HCT116 (cell line): ENCODE data around the gene MMS22L. TPM values are rescaled to one million over a fixed set of nuclear protein-coding genes. Genes with fewer than 3 reads are reported as not detected.

Experiments used
- ATAC-seq: fragments of 200-7000 bp; cut with Tn5 transposase; 2 replicates; pipeline ENCODE4 v1.9.1; 2020; ENCODE audit warnings: mild to moderate bottlenecking, moderate library complexity
- BruUV-seq: library from RNA; stranded (reverse); fragments of 400-500 nt; replicated peaks from 2 replicates; lab custom pipeline; 2021; lab: Mats Ljungman, UMichigan
- CTCF ChIA-PET: fragments of 300-600 bp; sonication (Branson Sonifier 250); formaldehyde crosslinking; loops from one replicate; lab custom pipeline; 2021; ENCODE audit warnings: antibody characterized with exemption; lab: Charles Lee
- POLR2A ChIA-PET: fragments of 300-600, 350-600 bp; sonication (Branson Sonifier 250); formaldehyde crosslinking; loops from one replicate; lab custom pipeline; 2021; ENCODE audit warnings: antibody characterized with exemption; lab: Charles Lee
- RAD21 ChIA-PET, 2 experiments: fragments of 300-600 bp; sonication (Branson Sonifier 250); formaldehyde crosslinking; loops; one replicate each; lab custom pipeline; 2023; ENCODE audit warnings: low total read pairs in 2 of 2; ENCODE audit not compliant: uncharacterized antibody in 2 of 2, unreplicated experiment in 2 of 2, low non-redundant PET in 1 of 2; lab: Charles Lee
- DNase-seq: peaks from one replicate; pipeline ENCODE4 v3.0.0-alpha.2; 2010; ENCODE audit warnings: low read depth, low spot score
- H2AFZ ChIP-seq: fragments of 200-600 bp; shearing (Covaris generic), sonication (generic); 2 replicates; pipeline ENCODE4 v1.6.1; 2017; ENCODE audit warnings: low read depth, mixed run types, mixed read lengths, antibody characterized with exemption, low read length; ENCODE audit not compliant: poor library complexity, severe bottlenecking
- H3K27ac ChIP-seq: 2 replicates; pipeline ENCODE4 v1.5.1; 2012; ENCODE audit warnings: low read depth, low read length
- H3K27me3 ChIP-seq: fragments of 200-600 bp; sonication (generic); 2 replicates; pipeline ENCODE4 v1.6.1; 2016; ENCODE audit warnings: mixed run types, low read length, mixed read lengths; ENCODE audit not compliant: insufficient read depth
- H3K36me3 ChIP-seq, 2 experiments: fragments of 200-500 bp in 1 of 2; fragments of 200-600 bp in 1 of 2; sonication (Bioruptor generic) in 1 of 2; sonication (generic) in 1 of 2; 2 replicates each; pipeline versions ENCODE4 v1.5.1 to v1.6.1; 2014 to 2016; ENCODE audit warnings: low read length in 2 of 2, inconsistent platforms in 1 of 2, mixed read lengths in 1 of 2, mixed run types in 1 of 2; ENCODE audit not compliant: insufficient read depth in 2 of 2, control insufficient read depth in 1 of 2
- H3K4me1 ChIP-seq, 2 experiments: fragments of 200-600 bp in 1 of 2; sonication (generic) in 1 of 2; 2 replicates each; pipeline versions ENCODE4 v1.5.1 to v1.6.1; 2012 to 2017; ENCODE audit warnings: low read length in 2 of 2, inconsistent platforms in 1 of 2, mild to moderate bottlenecking in 1 of 2, mixed read lengths in 1 of 2, mixed run types in 1 of 2, moderate library complexity in 1 of 2; ENCODE audit not compliant: insufficient read depth in 2 of 2, control insufficient read depth in 1 of 2
- H3K4me2 ChIP-seq: fragments of 200-600 bp; sonication (generic); 2 replicates; pipeline ENCODE4 v1.6.1; 2017; ENCODE audit warnings: mixed run types, low read length, mixed read lengths
- H3K4me3 ChIP-seq, 2 experiments: fragments of 200-600 bp in 1 of 2; sonication (generic) in 1 of 2; replicated peaks in 1 of 2; 2 replicates each; pipeline ENCODE4 v1.5.1; 2011 to 2016; ENCODE audit warnings: low read length in 2 of 2, control low read depth in 1 of 2, low read depth in 1 of 2, mild to moderate bottlenecking in 1 of 2, mixed read lengths in 1 of 2, mixed run types in 1 of 2
- H3K79me2 ChIP-seq: fragments of 200-600 bp; sonication (generic); 2 replicates; pipeline ENCODE4 v1.6.1; 2017; ENCODE audit warnings: mild to moderate bottlenecking, mixed run types, low read length, moderate library complexity, mixed read lengths; ENCODE audit not compliant: insufficient read depth
- H3K9ac ChIP-seq: fragments of 200-600 bp; sonication (generic); 2 replicates; pipeline ENCODE4 v1.6.1; 2016; ENCODE audit warnings: low read length, mixed read lengths
- H3K9me2 ChIP-seq: fragments of 200-600 bp; sonication (generic), shearing (Covaris generic); 2 replicates; pipeline ENCODE4 v1.6.1; 2017; ENCODE audit warnings: mixed run types, mild to moderate bottlenecking, moderate library complexity; ENCODE audit not compliant: insufficient read depth
- H3K9me3 ChIP-seq, 2 experiments: fragments of 200-500 bp in 1 of 2; fragments of 200-600 bp in 1 of 2; sonication (Bioruptor generic) in 1 of 2; sonication (generic) in 1 of 2; 2 replicates each; pipeline ENCODE4 v1.6.1; 2014 to 2017; ENCODE audit warnings: low read length in 2 of 2, mixed read lengths in 2 of 2, inconsistent platforms in 1 of 2, low read depth in 1 of 2, mild to moderate bottlenecking in 1 of 2, mixed run types in 1 of 2, moderate library complexity in 1 of 2; ENCODE audit not compliant: control insufficient read depth in 1 of 2, insufficient read depth in 1 of 2
- H4K20me1 ChIP-seq: fragments of 200-600 bp; sonication (generic), shearing (Covaris generic); 2 replicates; pipeline ENCODE4 v1.6.1; 2017; ENCODE audit warnings: mixed run types, mild to moderate bottlenecking, moderate library complexity; ENCODE audit not compliant: insufficient read depth
- CBX3 ChIP-seq: IDR thresholded peaks from 2 replicates; pipeline ENCODE4 v1.6.1; 2012; ENCODE audit warnings: low read depth
- CEBPB ChIP-seq: IDR thresholded peaks from 2 replicates; pipeline ENCODE4 v1.6.1; 2012; ENCODE audit warnings: low read depth
- CTCF ChIP-seq, 3 experiments: fragments of 200-600 bp in 1 of 3; sonication (generic) in 1 of 3; IDR thresholded peaks in 2 of 3; conservative IDR thresholded peaks in 1 of 3; 2 replicates each; pipeline ENCODE4 v1.5.1; 2012 to 2017; ENCODE audit warnings: low read depth in 2 of 3, low read length in 2 of 3, antibody characterized with exemption in 1 of 3, borderline replicate concordance in 1 of 3, control low read depth in 1 of 3, mild to moderate bottlenecking in 1 of 3, mixed read lengths in 1 of 3, mixed run types in 1 of 3, moderate library complexity in 1 of 3; ENCODE audit not compliant: insufficient read depth in 1 of 3
- EZH2 ChIP-seq: fragments of 200-600 bp; sonication (generic); IDR thresholded peaks from 2 replicates; pipeline ENCODE4 v1.6.1; 2017; ENCODE audit warnings: antibody characterized with exemption, mixed run types
- POLR2AphosphoS5 ChIP-seq: IDR thresholded peaks from 2 replicates; pipeline ENCODE4 v1.6.1; 2011; ENCODE audit warnings: mild to moderate bottlenecking, low read depth, low read length, moderate library complexity
- SIN3A ChIP-seq: IDR thresholded peaks from 2 replicates; pipeline ENCODE4 v1.6.1; 2012; ENCODE audit warnings: low read depth
- SP1 ChIP-seq: IDR thresholded peaks from 2 replicates; pipeline ENCODE4 v1.6.1; 2012; ENCODE audit warnings: low read depth
- SRF ChIP-seq: IDR thresholded peaks from 2 replicates; pipeline ENCODE4 v1.6.1; 2012; ENCODE audit warnings: low read depth
- intact Hi-C: fragments of 100-400 bp; cut with micrococcal nuclease; formaldehyde crosslinking; loops from 2 replicates; pipeline ENCODE4 v1.10.0; 2022
- total RNA-seq: library from RNA; stranded (reverse); gene quantifications from one replicate; pipeline ENCODE4 v1.2.1, GENCODE V29; 2021; ENCODE audit not compliant: unreplicated experiment

Gene MMS22L
- total RNA-seq, 1 experiment from 2014 or later: 44.1 TPM

GRCh38 chr6:97305414-97306066 lies 22.5 kb upstream of the MMS22L start:
- Histone ChIP-seq H4K20me1 (no peaks in the 10 kb centered on the region), H3K9me2 (no peaks in the 10 kb centered on the region), H2AFZ (no peak overlapping the region), H3K27me3 (no peaks in the 10 kb centered on the region), H3K9ac (no peak overlapping the region), H3K4me2 (no peak overlapping the region), H3K36me3 (no peaks in the 10 kb centered on the region), H3K79me2 (no peaks in the 10 kb centered on the region), H3K4me3 (no peak overlapping the region), H3K27ac (no peak overlapping the region), H3K9me3 (no peaks in the 10 kb centered on the region), H3K4me1 (no peaks in the 10 kb centered on the region)
- ChIA-PET POLR2A (no interaction called here), RAD21 (no interaction called here), CTCF (no interaction called here)
- intact Hi-C loops: no loop called here
- ATAC-seq (no peak), DNase-seq (no peak)
- no peak for TF ChIP-seq SIN3A
- TF ChIP-seq CTCF (IDR thresholded peaks at IDR 0.05 in 2 of 3, conservative IDR thresholded peaks at IDR 0.05 in 1 of 3; ENCODE audit: borderline replicate concordance in 1 of 3, insufficient read depth in 1 of 3, low read depth in 2 of 3, low read length in 2 of 3): no peak
- no peak for TF ChIP-seq EZH2
- TF ChIP-seq CBX3: no peak
- no peak for TF ChIP-seq SRF
- TF ChIP-seq CEBPB: no peak
- BruUV-seq: no TSS peak

- RAD21 ChIA-PET: no interaction called here
- ATAC-seq (no peak), DNase-seq (no peak)
- Histone ChIP-seq H3K27ac (no peak overlapping the region), H3K36me3 (no peaks in the 10 kb centered on the region), H3K79me2 (no peaks in the 10 kb centered on the region), H3K4me3 (no peak overlapping the region), H2AFZ (no peak overlapping the region), H3K9me2 (no peaks in the 10 kb centered on the region), H3K4me2 (no peak overlapping the region), H3K9me3 (no peaks in the 10 kb centered on the region), H4K20me1 (no peaks in the 10 kb centered on the region), H3K9ac (no peak overlapping the region), H3K27me3 (no peaks in the 10 kb centered on the region), H3K4me1 (no peaks in the 10 kb centered on the region)
- no TSS peak for BruUV-seq
- POLR2A ChIA-PET: no interaction called here
- intact Hi-C loops: no loop called here
- CTCF ChIA-PET: no interaction called here
- TF ChIP-seq CTCF (IDR thresholded peaks at IDR 0.05 in 2 of 3, conservative IDR thresholded peaks at IDR 0.05 in 1 of 3; ENCODE audit: borderline replicate concordance in 1 of 3, insufficient read depth in 1 of 3, low read depth in 2 of 3, low read length in 2 of 3) (no peak), SP1 (no peak), SIN3A (no peak), POLR2AphosphoS5 (no peak)
Measured at GRCh38 chr6:97304701-97305100, 21.7 kb upstream of the MMS22L start.
